Germinal center (tissue), 1 donor: ENCODE results near the gene MZB1.
"Not testable (repeated sequence)": the region's sequence is repeated elsewhere in the genome, so short reads cannot be mapped to it uniquely, and the experiment has no call there.

Experiments
- DNase-seq: peaks from one replicate; pipeline ENCODE4 v3.0.0; 2012; ENCODE audit warnings: mixed read lengths, low spot score

Gene MZB1

DNA sequence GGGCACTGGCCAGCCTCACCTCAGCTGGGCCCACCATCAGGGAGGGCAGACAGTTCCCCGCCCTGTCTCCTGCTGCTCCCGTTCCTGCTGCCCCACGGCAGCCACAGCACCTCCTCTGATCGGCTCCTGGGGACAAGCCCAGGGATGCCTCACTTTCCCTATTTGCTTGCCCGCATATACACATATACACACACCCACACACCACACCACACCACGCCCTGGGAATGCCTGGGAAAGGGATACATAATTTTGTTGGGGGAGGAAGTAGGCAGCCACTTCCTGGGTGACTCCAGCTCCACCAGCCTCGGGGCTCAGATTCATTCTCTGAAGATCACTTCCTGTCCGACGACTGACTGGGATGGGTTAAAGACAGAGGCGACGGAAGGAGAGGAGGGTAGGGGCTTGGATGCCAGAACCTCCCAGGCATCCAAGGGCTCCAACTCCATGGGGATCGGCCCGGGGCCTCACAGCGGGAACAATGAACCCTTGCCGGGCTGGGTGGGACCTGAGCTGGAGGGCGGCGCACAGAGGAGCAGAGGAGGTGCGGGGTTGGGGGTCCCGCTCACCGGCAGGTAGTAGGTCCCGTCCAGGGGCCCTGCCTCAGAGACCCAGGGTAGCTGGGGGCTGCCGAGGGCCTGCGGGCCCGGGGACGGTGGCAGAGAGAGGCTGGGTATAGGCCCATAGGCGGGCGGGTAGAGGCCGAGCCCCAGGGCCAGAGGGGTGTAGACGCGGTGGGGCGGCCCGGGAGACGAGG, 2.0 kb upstream of the MZB1 start:
- DNase-seq = peak; percentile 51

DNA sequence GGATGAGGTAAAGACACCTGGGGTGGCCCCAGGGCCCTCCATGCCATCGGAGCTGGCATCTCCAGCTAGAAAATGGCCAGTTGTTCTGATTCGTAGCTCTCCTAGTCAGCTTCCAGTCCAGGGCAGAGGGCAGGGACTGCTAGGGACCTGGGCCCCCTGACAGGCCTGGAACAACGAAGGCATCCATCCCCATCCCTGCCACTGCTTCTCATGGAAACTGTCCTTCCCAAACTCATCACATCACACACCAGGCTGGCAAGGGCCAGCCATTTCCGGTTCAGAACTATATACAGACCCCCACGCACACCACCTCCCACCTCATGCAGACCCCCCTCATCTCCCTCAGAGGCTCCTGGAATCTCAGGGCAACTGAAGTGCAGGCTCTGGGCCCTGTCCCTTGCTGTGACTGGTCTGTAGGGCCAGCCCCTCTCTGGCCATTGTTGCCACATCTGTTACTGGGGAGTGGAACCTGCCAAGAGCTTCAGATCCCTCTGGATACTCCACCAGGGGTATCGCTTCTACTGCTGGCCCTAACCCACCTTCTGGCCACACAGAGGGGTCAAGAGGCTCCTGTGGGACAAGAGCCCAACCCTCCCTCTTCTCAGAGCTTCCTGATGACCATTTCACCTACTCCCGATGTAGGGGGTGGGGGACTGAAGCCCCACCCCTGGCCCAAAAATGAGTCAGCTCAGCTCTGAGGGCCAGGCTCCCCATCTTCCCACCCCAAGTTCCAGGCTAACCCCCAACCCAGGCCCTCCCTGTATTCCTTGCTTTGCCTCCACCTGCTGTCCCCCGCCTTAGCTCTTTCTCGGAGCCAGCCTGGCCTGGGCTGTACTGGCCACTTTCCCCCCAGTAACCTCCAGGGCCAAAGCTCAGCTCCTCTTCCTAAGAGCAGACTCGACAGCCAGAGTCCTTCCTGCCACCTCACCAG, 1.2 kb upstream of the MZB1 start:
- DNase-seq = no peak

DNA sequence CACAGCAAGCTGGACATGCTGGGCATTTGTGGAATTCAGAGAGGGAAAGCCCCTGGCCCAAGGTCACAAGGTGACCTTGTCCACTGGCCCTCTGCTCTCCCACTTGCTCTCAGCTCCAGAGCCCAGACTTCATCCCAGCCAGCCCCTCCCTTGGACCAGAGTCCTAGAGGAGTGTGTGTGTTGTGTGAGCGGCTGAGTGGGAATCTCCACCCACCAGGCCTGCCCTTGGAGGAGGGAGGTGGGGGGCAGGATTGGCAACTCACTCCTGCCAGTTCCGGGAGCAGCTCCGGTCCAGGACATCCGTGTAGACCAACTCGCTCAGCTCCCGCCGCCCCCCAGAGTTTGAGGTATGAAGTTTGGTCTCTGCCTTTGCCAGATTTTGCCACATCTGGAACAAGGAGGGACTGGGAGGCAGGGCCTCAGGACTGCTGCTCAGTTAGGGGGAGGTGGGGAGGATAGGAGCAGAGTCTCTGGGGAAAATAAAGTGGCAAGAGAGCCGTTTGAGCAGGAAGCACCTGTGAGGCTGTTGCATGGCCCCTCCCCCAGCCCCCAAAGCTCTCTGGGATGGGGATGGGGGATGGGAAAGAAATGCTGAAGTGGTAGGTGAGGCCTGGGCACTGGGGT, 1.4 kb downstream of the MZB1 start:
- peak; percentile 84 for DNase-seq

DNA sequence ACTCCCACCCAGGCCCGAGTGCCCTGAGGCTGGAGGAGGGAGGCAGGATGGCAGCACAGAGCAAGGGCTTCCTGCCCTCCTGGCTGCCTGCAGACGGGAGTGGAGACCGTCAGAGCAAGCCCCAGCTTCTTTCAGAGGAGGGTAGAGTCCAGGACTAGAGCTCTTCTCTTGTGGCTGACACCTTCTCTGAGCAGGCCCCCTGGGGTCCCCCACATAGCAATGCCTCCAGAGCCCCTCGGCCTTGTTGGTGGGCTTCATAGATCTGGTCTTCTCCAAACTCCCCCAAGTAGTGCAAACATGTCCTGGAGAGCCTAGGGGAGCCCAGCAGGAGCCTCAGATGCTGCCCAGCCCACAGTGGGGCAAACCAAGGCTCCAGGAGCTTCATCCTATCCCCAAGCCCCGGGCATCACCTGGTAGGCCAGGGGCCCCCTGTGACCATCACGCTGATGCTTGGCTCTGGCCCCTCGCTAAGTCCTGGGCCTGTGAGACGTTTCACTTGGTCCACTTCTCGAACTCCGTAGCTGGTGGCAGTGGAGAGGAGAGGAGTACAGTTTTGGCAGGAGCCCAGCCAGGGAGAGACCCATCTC, 2.0 kb downstream of the MZB1 start:
- DNase-seq = no peak

GRCh38 chr5:139386956-139387355, 2.8 kb downstream of the MZB1 start:
- not testable (repeated sequence) for DNase-seq

GRCh38 chr5:139386050-139386438, 3.7 kb downstream of the MZB1 start:
- DNase-seq = no peak

DNA sequence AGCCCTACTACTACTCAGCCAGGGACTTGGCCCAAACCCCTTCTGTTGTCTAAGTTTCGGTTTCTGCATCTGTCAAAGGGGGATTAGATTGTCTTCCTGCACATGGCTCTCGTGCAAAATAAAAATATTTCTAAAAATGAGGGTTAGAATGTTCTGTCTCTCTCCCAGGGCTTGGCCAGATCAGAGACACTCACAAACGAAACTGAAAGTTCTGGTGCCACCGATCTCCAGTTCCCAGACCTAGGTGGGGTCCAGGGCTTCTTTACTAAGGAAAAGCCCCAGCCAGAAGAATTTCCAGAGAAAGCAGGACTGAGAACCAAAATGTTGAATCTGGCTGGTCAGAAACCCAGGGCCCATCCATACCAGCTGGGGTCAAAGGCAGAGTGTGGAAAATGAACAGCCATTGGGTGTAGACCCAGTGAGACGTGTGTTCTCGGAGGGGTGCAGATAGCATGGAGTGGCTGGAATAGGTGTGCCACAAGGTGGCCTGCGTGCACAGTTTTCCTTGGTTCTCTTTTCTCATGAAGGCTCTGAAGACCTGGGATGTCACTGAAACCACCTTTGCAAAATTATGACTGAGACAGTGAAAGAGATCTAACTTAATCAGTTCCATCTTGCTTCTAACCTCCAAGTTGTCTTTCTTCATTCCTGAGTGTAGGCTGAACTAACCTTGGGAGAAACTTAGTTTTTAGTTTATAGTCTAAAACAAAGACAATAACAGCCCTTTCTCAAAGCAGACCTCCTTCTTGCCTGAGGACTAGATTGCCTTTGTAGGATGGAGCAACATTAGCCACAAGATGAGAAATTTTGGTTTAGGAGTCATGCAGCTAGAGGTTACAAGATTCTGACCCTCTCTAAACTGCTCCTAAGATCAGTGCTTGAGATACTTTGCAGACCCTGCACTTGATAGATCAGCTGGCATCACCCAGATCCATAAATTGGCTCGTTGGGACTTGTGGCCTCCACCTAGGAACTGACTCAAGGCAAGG, 4.4 kb downstream of the MZB1 start:
- DNase-seq = no peak

- DNase-seq = no peak
These were observed 5.1 kb downstream of the MZB1 start for GRCh38 chr5:139384591-139385051.

DNA sequence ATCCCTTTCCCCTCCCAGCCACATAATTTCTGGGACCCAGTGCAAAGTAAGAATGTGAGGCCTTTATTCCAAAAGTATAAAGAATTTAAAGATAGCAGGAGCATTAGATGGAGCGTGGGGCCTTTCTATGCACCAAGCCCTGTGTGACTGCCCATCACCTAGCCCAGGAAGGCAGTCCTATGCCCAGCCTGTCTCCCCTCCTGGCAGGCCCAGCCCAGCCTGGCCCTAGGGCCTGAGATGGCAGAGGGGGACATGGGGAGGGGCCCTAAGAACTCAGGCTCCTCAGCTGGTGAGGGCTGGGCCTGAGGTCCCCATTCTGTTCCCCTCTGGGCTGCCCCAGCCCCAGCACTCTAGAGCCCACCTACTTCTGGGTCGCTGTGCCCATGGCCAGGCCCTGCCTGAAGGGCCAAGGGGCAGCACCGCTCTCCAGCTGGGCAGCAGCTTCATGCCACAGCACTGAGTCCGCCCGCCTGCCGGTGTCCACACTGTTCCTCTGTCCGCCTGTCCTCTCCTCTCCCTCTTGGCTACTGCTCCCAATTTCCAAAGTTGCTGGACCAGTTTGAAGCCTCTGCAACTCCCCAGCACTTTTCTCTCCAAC, 5.6 kb downstream of the MZB1 start:
- no peak for DNase-seq

DNA sequence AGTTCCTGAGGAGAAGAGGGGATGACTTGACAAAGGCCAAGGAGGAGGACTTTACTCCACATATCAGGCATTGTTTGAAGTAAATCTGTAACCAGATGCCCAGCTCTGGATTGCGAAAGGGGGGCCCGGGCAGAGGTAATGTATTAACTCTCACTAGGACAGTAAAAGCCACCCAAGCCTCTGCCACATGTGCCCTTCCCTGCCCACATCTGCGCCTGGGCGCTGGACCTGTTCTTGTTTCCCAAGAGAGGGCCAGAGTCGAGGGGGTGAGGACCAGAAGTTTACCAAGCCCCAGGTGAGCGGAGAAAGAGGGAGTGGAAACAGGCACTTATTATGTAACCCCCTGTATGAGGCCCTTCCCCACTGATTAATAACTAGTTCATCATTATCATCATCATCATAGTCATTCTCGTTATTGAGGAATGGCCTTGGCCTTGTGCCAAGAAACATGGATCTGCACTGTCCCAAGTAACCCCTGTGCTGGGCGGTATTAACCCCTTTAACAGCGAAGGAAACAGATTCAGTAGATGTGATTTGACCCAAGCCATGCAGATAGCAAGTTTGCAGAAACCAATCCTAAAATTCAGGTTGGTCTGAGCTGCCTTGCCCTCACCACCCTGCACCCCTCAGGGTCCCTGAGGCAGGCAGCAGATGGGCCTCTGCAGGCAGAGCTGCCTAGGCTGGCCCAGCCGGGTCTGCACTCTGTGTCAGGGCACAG, 6.3 kb downstream of the MZB1 start, which contains the start of gene SLC23A1:
TSS of gene SLC23A1 (minus strand) at position 23 of the 718 bp plus-strand sequence. CDS start 44 bp downstream, outside the sequence.
- no peak for DNase-seq

GRCh38 chr5:139382807-139383206, 6.9 kb downstream of the MZB1 start:
- no peak for DNase-seq

DNA sequence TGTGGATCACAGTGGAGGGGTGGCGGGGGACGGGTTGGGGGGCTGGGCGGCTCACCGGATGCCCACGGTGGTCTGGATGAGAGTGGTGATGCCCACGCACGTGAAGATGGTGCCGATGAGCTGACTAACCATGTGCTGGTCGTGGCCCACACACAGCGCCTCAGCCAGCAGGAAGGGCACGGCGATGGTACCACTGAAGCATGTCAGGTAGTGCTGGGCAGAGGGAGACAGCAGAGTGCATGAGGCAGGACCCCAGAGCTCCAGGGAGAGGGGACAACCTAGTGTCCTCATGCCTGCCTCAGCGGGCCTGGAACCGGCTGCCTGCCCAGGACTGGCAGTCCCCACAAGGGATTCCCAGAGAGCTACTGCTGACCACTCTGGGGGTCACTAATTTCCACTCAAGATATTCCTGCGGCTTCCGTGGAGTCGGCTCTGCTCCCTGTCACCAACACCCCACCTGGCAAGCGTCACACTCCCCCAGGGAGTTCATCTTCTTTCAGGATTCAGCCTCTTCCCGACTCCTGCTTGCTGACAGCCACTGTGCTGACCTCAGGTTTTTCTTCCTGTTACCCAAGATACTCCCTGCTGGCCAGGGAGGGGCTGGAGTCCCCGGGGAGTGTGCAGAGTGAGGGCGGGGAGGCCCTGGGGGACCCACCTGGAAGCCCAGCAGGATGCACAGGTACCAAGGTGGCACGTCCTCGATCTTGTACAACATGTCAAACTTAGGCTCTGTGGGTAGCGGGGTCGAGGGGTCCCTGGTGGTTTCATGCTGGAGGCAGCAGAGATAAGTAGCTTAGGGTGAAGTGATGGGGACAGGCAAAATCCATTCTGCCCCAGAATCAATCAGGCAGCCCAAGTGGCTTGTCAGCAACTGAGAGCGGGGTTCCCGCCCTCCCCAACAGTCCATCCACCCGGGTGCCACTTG, 7.6 kb downstream of the MZB1 start:
- DNase-seq = no peak

DNA sequence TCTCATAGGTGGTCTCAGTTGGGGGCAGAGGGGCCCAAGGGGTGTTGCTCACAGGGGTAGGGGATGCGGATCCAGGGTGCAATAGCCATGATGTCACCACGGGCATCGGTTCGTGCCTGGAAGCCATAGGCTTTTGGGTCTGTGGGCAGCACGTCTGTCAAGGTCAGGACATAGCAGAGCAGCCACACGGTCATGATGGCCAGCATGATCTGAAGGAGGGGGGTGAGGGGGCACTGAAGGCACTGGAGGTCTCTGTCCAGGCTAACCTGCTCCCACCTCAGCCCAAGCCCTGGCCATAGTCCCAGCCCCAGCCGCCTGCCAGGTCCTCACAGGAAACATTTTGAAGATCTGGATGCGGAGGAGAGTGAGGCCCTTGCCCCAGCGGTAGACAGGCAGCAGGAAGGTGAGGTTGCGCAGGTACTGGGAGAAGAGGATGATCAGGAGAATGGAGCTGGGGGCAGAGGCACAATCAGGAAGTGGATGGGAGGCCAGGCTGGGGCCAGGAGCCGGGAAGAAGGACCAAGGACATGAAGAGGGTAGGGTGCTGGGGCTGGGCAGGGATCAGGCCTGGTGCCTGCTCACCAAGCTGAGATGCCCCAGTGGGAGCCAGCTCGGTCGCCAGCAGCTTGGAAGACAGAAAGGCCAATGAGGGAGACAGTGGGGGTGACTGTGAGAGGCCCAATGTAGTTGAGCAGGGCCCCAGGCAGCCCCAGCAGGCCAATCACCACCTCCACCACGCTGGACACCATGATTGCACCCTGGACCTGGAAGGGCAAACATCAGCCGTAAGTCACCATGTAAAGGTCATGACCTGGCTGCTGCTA, 9.9 kb downstream of the MZB1 start:
- DNase-seq = no peak

- DNase-seq = no peak
These were observed 10.8 kb downstream of the MZB1 start for GRCh38 chr5:139378941-139379361.

- no peak for DNase-seq
These were observed 11.4 kb downstream of the MZB1 start for GRCh38 chr5:139378101-139378825.

DNA sequence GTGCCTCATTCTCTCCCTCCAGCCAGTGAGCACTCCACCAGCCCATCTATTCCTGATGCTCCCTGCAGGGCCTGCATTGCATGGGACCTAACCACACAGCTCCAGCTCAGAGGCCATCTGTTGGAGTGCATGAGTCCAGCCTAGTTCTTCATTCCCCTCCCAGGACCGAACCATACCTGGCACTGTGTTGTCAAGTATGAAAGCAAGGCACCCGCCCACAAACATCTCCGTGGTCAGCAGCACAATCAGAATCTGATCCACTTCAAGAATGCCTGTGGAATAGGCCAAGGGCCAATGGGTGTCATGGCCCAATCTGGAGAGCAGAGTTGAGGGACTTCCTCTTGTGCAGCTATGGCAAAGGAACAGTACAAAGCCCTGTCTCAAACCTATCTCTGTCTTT, 12.5 kb downstream of the MZB1 start:
- no peak for DNase-seq

DNA sequence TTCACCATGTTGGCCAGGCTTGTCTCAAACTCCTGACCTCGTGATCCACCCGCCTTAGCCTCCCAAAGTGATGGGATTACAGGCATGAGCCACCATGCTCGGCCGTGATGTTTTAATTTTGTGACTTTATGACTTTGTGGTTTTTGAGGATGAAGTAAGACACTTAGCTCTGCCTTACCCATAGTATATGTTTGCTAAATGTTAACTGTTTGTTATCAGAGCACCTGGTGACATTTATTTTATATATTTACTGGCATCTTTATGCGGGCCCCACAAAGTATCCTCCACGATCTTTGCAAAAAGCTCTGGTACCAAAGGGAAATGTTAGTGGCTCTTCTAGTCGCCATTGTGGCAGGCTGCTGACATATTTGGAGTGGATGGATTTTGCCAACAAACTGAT, 13.3 kb downstream of the MZB1 start:
- DNase-seq = no peak
